ENCODE data around the gene STK17A.
"Not testable (repeated sequence)": the region's sequence is repeated elsewhere in the genome, so short reads cannot be mapped to it uniquely, and the experiment has no call there.

The STK17A gene

GRCh38 chr7:43624156-43624555 lies 41.2 kb downstream of the STK17A start:
- Histone ChIP-seq H3K27ac (ENCODE audit: low read depth, low read length) (no peak overlapping the region), H3K4me1 (ENCODE audit: control insufficient read depth, insufficient read depth, low read length) (peaks cover 5% of the 10 kb centered on the region; the same call in 1 of the 2 replicates), H3K9ac (ENCODE audit: low read length) (no peak overlapping the region), H3K36me3 (ENCODE audit: control insufficient read depth, insufficient read depth, low read length) (peaks cover 54% of the 10 kb centered on the region), H3K4me3 (ENCODE audit: low read depth, low read length) (no peak overlapping the region), H3K27me3 (ENCODE audit: control insufficient read depth, insufficient read depth, low read length) (no peaks in the 10 kb centered on the region), H3K9me3 (ENCODE audit: control insufficient read depth, insufficient read depth, low read depth, low read length) (no peaks in the 10 kb centered on the region)

DNA sequence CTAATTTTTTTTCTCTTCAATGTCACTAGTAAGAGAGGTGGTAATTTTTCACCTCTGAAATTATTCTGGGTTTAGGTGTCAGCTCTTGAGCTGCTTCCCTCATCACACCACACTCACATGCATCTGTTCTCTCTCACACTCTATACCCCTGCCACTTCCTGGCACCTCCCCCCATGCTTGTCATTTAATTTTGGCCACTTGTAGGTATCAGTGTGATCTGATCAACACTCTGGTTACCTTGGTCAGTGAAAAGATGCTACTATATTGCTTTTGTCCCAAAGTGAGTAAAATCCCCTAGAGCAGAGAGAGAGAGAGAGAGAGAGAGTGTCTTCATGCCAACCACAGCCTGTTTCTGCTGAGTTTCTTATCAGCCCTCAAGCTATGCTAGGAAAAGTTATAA lies 42.5 kb downstream of the STK17A start:
- H3K4me3 ChIP-seq (ENCODE audit: low read depth, low read length) = no peak overlapping the region
- H3K36me3 ChIP-seq (ENCODE audit: control insufficient read depth, insufficient read depth, low read length) = peaks cover 45% of the 10 kb centered on the region
- H3K27me3 ChIP-seq (ENCODE audit: control insufficient read depth, insufficient read depth, low read length) = no peaks in the 10 kb centered on the region
- H3K9me3 ChIP-seq (ENCODE audit: control insufficient read depth, insufficient read depth, low read depth, low read length) = no peaks in the 10 kb centered on the region
- H3K27ac ChIP-seq (ENCODE audit: low read depth, low read length) = no peak overlapping the region
- H3K4me1 ChIP-seq (ENCODE audit: control insufficient read depth, insufficient read depth, low read length) = peaks cover 5% of the 10 kb centered on the region; the same call in 1 of the 2 replicates
- H3K9ac ChIP-seq (ENCODE audit: low read length) = no peak overlapping the region

GRCh38 chr7:43625980-43626379 lies 43.1 kb downstream of the STK17A start:
- Histone ChIP-seq H3K36me3 (ENCODE audit: control insufficient read depth, insufficient read depth, low read length) (peaks cover 46% of the 10 kb centered on the region), H3K4me1 (ENCODE audit: control insufficient read depth, insufficient read depth, low read length) (peaks cover 5% of the 10 kb centered on the region; the same call in 1 of the 2 replicates), H3K9me3 (ENCODE audit: control insufficient read depth, insufficient read depth, low read depth, low read length) (no peaks in the 10 kb centered on the region), H3K27ac (ENCODE audit: low read depth, low read length) (no peak overlapping the region), H3K4me3 (ENCODE audit: low read depth, low read length) (no peak overlapping the region), H3K9ac (ENCODE audit: low read length) (no peak overlapping the region), H3K27me3 (ENCODE audit: control insufficient read depth, insufficient read depth, low read length) (no peaks in the 10 kb centered on the region)

DNA sequence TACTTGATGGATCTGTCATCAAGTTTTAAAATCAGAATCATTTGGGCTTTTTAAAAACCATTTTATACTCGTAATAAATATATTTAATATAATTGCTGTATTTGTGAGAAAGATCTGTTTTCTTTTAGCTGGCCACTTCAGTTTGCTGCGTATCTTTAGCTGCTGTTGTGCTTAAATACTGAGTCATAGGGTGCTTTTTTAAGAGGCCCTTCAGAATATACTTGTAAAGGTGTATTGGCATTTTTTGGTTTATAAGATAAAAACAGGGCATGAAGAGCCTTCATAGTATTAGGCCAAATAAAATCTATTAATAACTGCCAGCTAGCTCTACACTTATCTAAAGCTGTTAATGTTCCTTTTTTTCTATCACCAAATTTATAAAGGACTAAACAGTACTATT lies 43.8 kb downstream of the STK17A start:
- no peak overlapping the region for H3K4me3 ChIP-seq (ENCODE audit: low read depth, low read length)
- no peak overlapping the region for H3K9ac ChIP-seq (ENCODE audit: low read length)
- H3K4me1 ChIP-seq (ENCODE audit: control insufficient read depth, insufficient read depth, low read length) = peaks cover 5% of the 10 kb centered on the region; the same call in 1 of the 2 replicates
- H3K27me3 ChIP-seq (ENCODE audit: control insufficient read depth, insufficient read depth, low read length) = no peaks in the 10 kb centered on the region
- H3K36me3 ChIP-seq (ENCODE audit: control insufficient read depth, insufficient read depth, low read length) = peaks cover 52% of the 10 kb centered on the region
- H3K9me3 ChIP-seq (ENCODE audit: control insufficient read depth, insufficient read depth, low read depth, low read length) = no peaks in the 10 kb centered on the region
- no peak overlapping the region for H3K27ac ChIP-seq (ENCODE audit: low read depth, low read length)

DNA sequence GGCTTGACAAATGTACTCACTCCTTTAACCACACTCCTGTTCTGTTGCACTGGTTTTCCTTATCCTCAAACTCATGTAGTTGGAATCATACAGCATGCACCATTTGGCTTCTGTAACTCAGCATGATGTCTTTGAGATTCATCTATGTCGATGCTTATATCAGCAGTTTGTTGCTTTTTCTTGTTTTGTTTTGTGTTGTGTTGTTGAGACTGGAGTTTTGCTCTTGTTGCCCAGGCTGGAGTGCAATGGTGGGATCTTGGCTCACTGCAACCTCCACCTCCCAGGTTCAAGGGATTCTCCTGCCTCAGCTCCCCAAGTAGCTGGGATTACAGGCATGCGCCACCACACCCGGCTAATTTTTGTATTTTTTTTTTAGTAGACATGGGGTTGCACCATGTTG lies 44.9 kb downstream of the STK17A start:
- peaks cover 63% of the 10 kb centered on the region for H3K36me3 ChIP-seq (ENCODE audit: control insufficient read depth, insufficient read depth, low read length)
- H3K27ac ChIP-seq (ENCODE audit: low read depth, low read length); H3K4me3 ChIP-seq (ENCODE audit: low read depth, low read length); H3K4me1 ChIP-seq (ENCODE audit: control insufficient read depth, insufficient read depth, low read length); H3K27me3 ChIP-seq (ENCODE audit: control insufficient read depth, insufficient read depth, low read length); H3K9ac ChIP-seq (ENCODE audit: low read length); H3K9me3 ChIP-seq (ENCODE audit: control insufficient read depth, insufficient read depth, low read depth, low read length): not testable (repeated sequence)

DNA sequence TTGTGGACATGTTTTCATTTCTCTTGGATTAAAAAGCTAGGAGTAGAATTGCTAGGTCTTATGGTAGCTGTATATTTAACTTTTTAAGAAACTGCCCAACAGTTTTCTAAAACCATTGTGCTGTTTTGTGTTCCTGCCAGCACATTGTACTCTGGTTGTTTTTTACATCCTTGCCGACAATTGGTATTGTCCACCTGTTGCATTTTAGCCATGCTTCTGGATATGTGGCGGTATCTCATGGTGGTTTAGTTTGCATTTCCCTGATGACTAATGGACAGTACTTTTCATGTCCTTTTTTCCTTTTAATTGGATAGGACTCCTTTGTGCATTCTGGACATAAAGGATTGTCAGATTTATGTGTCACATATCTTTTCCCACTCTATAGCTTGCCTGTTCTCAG lies 45.5 kb downstream of the STK17A start:
- H3K4me1 ChIP-seq (ENCODE audit: control insufficient read depth, insufficient read depth, low read length) = peaks cover 5% of the 10 kb centered on the region; the same call in 1 of the 2 replicates
- no peak overlapping the region for H3K27ac ChIP-seq (ENCODE audit: low read depth, low read length)
- no peaks in the 10 kb centered on the region for H3K27me3 ChIP-seq (ENCODE audit: control insufficient read depth, insufficient read depth, low read length)
- peaks cover 69% of the 10 kb centered on the region for H3K36me3 ChIP-seq (ENCODE audit: control insufficient read depth, insufficient read depth, low read length)
- H3K9ac ChIP-seq (ENCODE audit: low read length) = no peak overlapping the region
- no peak overlapping the region for H3K4me3 ChIP-seq (ENCODE audit: low read depth, low read length)
- H3K9me3 ChIP-seq (ENCODE audit: control insufficient read depth, insufficient read depth, low read depth, low read length) = no peaks in the 10 kb centered on the region

DNA sequence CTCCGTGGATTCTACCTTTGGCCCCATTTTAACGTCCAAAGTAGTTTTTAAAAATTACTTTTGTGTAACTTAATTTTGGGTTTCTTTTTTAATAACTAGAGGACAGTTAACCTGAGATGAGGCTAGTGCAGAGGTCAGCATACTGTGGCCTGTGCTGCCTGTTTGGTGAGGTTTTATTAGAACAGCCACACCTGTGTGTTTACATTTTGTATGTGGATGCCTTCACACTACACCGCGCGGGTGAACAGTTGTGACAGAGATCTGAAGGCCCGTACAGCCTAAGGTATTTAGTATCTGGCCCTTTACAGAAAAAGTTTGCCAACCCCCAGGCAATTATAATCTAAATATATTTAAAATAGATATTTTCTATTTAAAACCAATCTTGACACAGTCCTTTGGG lies 46.9 kb downstream of the STK17A start:
- H3K9me3 ChIP-seq (ENCODE audit: control insufficient read depth, insufficient read depth, low read depth, low read length) = no peaks in the 10 kb centered on the region
- H3K4me3 ChIP-seq (ENCODE audit: low read depth, low read length) = no peak overlapping the region
- peaks cover 69% of the 10 kb centered on the region for H3K36me3 ChIP-seq (ENCODE audit: control insufficient read depth, insufficient read depth, low read length)
- no peak overlapping the region for H3K27ac ChIP-seq (ENCODE audit: low read depth, low read length)
- H3K4me1 ChIP-seq (ENCODE audit: control insufficient read depth, insufficient read depth, low read length) = peaks cover 5% of the 10 kb centered on the region; the same call in 1 of the 2 replicates
- H3K9ac ChIP-seq (ENCODE audit: low read length) = no peak overlapping the region
- H3K27me3 ChIP-seq (ENCODE audit: control insufficient read depth, insufficient read depth, low read length) = no peaks in the 10 kb centered on the region

DNA sequence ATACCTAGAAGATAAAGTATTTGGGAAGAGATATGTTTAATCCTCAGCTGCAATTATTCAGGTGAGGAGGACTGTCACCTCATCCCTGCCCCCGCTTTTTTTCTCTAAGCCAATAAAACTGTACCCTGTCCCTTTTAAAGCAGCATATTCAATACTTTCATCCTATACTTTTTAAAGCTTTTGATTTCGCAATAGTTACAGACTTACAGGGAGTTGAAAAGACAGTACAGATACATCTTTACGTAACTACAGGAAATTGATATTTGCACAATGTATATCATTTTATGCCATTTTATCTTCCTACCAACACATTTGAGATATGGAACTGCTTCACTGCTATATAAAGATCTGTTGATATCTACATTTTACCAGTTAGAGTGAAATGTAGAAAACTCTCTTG lies 47.6 kb downstream of the STK17A start:
- Histone ChIP-seq H3K9ac (ENCODE audit: low read length) (no peak overlapping the region), H3K4me3 (ENCODE audit: low read depth, low read length) (no peak overlapping the region), H3K27me3 (ENCODE audit: control insufficient read depth, insufficient read depth, low read length) (no peaks in the 10 kb centered on the region), H3K36me3 (ENCODE audit: control insufficient read depth, insufficient read depth, low read length) (peaks cover 68% of the 10 kb centered on the region), H3K27ac (ENCODE audit: low read depth, low read length) (no peak overlapping the region), H3K9me3 (ENCODE audit: control insufficient read depth, insufficient read depth, low read depth, low read length) (no peaks in the 10 kb centered on the region), H3K4me1 (ENCODE audit: control insufficient read depth, insufficient read depth, low read length) (peaks cover 2% of the 10 kb centered on the region; the same call in 1 of the 2 replicates)

DNA sequence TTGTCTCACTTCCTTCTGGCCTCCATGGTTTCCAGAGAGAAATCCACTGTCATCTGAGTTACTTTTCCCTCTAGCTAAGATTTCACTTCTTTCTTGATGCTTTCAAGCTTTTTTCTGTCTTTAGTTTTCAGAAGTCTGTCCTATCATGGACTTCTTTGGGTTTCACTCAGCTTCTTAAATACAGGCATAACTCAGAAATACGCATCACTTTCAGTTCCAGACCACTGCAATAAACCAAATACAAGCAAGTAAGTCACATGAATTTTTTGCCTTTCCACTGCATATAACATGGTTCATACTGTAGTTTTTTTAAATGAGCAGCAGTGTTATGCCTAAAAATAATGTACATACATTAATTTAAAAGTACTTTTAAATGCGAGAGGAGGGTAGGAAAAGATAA lies 48.7 kb downstream of the STK17A start:
- Histone ChIP-seq H3K9ac (ENCODE audit: low read length) (no peak overlapping the region), H3K27me3 (ENCODE audit: control insufficient read depth, insufficient read depth, low read length) (no peaks in the 10 kb centered on the region), H3K27ac (ENCODE audit: low read depth, low read length) (no peak overlapping the region), H3K4me1 (ENCODE audit: control insufficient read depth, insufficient read depth, low read length) (no peaks in the 10 kb centered on the region), H3K9me3 (ENCODE audit: control insufficient read depth, insufficient read depth, low read depth, low read length) (no peaks in the 10 kb centered on the region), H3K36me3 (ENCODE audit: control insufficient read depth, insufficient read depth, low read length) (peaks cover 70% of the 10 kb centered on the region), H3K4me3 (ENCODE audit: low read depth, low read length) (no peak overlapping the region)

GRCh38 chr7:43632746-43633145 lies 49.8 kb downstream of the STK17A start:
- Histone ChIP-seq H3K36me3 (ENCODE audit: control insufficient read depth, insufficient read depth, low read length) (peaks cover 72% of the 10 kb centered on the region), H3K9ac (ENCODE audit: low read length) (no peak overlapping the region)

DNA sequence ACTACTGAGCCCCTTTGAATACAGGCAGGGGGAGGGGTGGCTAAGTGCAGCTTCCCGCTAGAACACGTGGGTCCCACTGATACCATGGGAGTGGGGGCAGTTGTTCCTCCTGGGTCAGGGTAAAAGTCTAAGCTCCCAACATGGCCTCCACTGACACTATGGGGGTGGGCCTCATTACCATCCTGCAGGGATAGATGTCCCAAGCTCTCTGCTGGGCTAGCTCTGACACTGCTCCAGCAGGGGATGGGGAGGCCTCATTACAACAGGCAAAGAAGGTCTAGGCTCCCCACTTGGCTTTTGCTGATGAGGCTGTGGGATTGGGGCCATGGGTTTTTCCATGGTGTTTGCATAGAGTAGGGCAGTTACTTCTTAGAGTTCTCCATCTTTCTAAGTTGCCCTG lies 51.5 kb downstream of the STK17A start:
- no peaks in the 10 kb centered on the region for H3K9me3 ChIP-seq (ENCODE audit: control insufficient read depth, insufficient read depth, low read depth, low read length)
- no peak overlapping the region for H3K27ac ChIP-seq (ENCODE audit: low read depth, low read length)
- H3K4me1 ChIP-seq (ENCODE audit: control insufficient read depth, insufficient read depth, low read length) = no peaks in the 10 kb centered on the region
- peaks cover 78% of the 10 kb centered on the region for H3K36me3 ChIP-seq (ENCODE audit: control insufficient read depth, insufficient read depth, low read length)
- no peak overlapping the region for H3K4me3 ChIP-seq (ENCODE audit: low read depth, low read length)
- H3K9ac ChIP-seq (ENCODE audit: low read length) = no peak overlapping the region
- no peaks in the 10 kb centered on the region for H3K27me3 ChIP-seq (ENCODE audit: control insufficient read depth, insufficient read depth, low read length)

More at GRCh38 chr7:43632746-43633145, 49.8 kb downstream of the STK17A start:
- H3K27ac ChIP-seq (ENCODE audit: low read depth, low read length) = no peak overlapping the region
- no peaks in the 10 kb centered on the region for H3K27me3 ChIP-seq (ENCODE audit: control insufficient read depth, insufficient read depth, low read length)
- no peak overlapping the region for H3K4me3 ChIP-seq (ENCODE audit: low read depth, low read length)
- no peaks in the 10 kb centered on the region for H3K9me3 ChIP-seq (ENCODE audit: control insufficient read depth, insufficient read depth, low read depth, low read length)
- no peaks in the 10 kb centered on the region for H3K4me1 ChIP-seq (ENCODE audit: control insufficient read depth, insufficient read depth, low read length)

GRCh38 chr7:43636093-43636492 lies 53.2 kb downstream of the STK17A start:
- Histone ChIP-seq H3K27ac (ENCODE audit: low read depth, low read length) (no peak overlapping the region), H3K36me3 (ENCODE audit: control insufficient read depth, insufficient read depth, low read length) (peaks cover 88% of the 10 kb centered on the region), H3K4me3 (ENCODE audit: low read depth, low read length) (no peak overlapping the region), H3K9ac (ENCODE audit: low read length) (no peak overlapping the region), H3K9me3 (ENCODE audit: control insufficient read depth, insufficient read depth, low read depth, low read length) (no peaks in the 10 kb centered on the region), H3K27me3 (ENCODE audit: control insufficient read depth, insufficient read depth, low read length) (no peaks in the 10 kb centered on the region), H3K4me1 (ENCODE audit: control insufficient read depth, insufficient read depth, low read length) (no peaks in the 10 kb centered on the region)

Measured in HUES6 (cell line).